DND-41 (cell line): ENCODE results near the gene MFRP.

Experiments
- ATAC-seq: fragments of 200-7000 bp; cut with Tn5 transposase; 3 replicates; pipeline ENCODE4 v1.9.1; 2021; ENCODE audit warnings: low read depth; ENCODE audit not compliant: insufficient read depth
- DNase-seq: peaks from one replicate; pipeline ENCODE4 v3.0.0-alpha.2; 2020
- H2AFZ ChIP-seq: 2 replicates; pipeline ENCODE4 v1.6.0; 2012; ENCODE audit warnings: low read depth, low read length
- H3K27ac ChIP-seq: 2 replicates; pipeline ENCODE4 v1.5.1; 2012; ENCODE audit warnings: low read length, inconsistent platforms
- H3K27me3 ChIP-seq: fragments of 200-600 bp; sonication (generic); 2 replicates; pipeline ENCODE4 v1.6.0; 2012; ENCODE audit warnings: low read length, mild to moderate bottlenecking, inconsistent platforms; ENCODE audit not compliant: insufficient read depth, poor library complexity
- H3K36me3 ChIP-seq: 2 replicates; pipeline ENCODE4 v1.5.1; 2012; ENCODE audit warnings: low read length, inconsistent platforms; ENCODE audit not compliant: insufficient read depth
- H3K4me1 ChIP-seq: 2 replicates; pipeline ENCODE4 v1.5.1; 2012; ENCODE audit warnings: mild to moderate bottlenecking, low read length; ENCODE audit not compliant: insufficient read depth
- H3K4me2 ChIP-seq: 2 replicates; pipeline ENCODE4 v1.6.0; 2012; ENCODE audit warnings: mild to moderate bottlenecking, moderate library complexity, low read length, inconsistent platforms; ENCODE audit not compliant: insufficient read depth
- H3K4me3 ChIP-seq, 2 experiments: fragments of 200-600 bp in 1 of 2; shearing (Covaris generic) in 1 of 2; 2 replicates each; pipeline ENCODE4 v1.5.1; 2012 to 2016; ENCODE audit warnings: inconsistent platforms in 2 of 2, low read length in 2 of 2, mild to moderate bottlenecking in 2 of 2, low read depth in 1 of 2, moderate library complexity in 1 of 2
- H3K79me2 ChIP-seq: 2 replicates; pipeline ENCODE4 v1.6.0; 2012; ENCODE audit warnings: low read length, inconsistent platforms; ENCODE audit not compliant: insufficient read depth
- H3K9ac ChIP-seq: 2 replicates; pipeline ENCODE4 v1.6.0; 2012; ENCODE audit warnings: low read depth, mild to moderate bottlenecking, inconsistent platforms, low read length, moderate library complexity
- H3K9me3 ChIP-seq: 2 replicates; pipeline ENCODE4 v1.5.1; 2012; ENCODE audit warnings: low read length, moderate library complexity, mild to moderate bottlenecking, inconsistent platforms; ENCODE audit not compliant: insufficient read depth, severe bottlenecking
- H4K20me1 ChIP-seq: 2 replicates; pipeline ENCODE4 v1.6.0; 2012; ENCODE audit warnings: low read length; ENCODE audit not compliant: insufficient read depth
- CTCF ChIP-seq: IDR thresholded peaks from 2 replicates; pipeline ENCODE4 v1.5.1; 2012; ENCODE audit warnings: borderline replicate concordance, low read length, moderate library complexity, mild to moderate bottlenecking; ENCODE audit not compliant: poor library complexity, severe bottlenecking; ENCODE audit errors: extremely low read depth
- EZH2 ChIP-seq: IDR thresholded peaks from 3 replicates; pipeline ENCODE4 v1.6.1; 2012; ENCODE audit warnings: borderline replicate concordance, low read depth, mild to moderate bottlenecking, moderate library complexity, low read length, inconsistent platforms; ENCODE audit not compliant: severe bottlenecking

MFRP gene

GRCh38 chr11:119350302-119350701, 3.8 kb upstream of the MFRP start:
- H3K4me1 ChIP-seq = no peaks in the 10 kb centered on the region

GRCh38 chr11:119347940-119348605, 1.6 kb upstream of the MFRP start:
- H3K9me3 ChIP-seq = no peaks in the 10 kb centered on the region
- TF ChIP-seq EZH2 (no peak), CTCF (no peak)
- H3K4me2 ChIP-seq = no peak overlapping the region
- no peaks in the 10 kb centered on the region for H3K36me3 ChIP-seq
- no peak for ATAC-seq
- no peak overlapping the region for H2AFZ ChIP-seq
- H3K27ac ChIP-seq = no peak overlapping the region
- 0 out of 2 replicates have a peak, but pooled peaks cover 4% of the 10 kb centered on the region for H4K20me1 ChIP-seq
- no peak for DNase-seq
- no peak overlapping the region for H3K9ac ChIP-seq
- no peaks in the 10 kb centered on the region for H3K79me2 ChIP-seq
- H3K4me1 ChIP-seq = no peaks in the 10 kb centered on the region
- no peak overlapping the region for H3K4me3 ChIP-seq
- H3K27me3 ChIP-seq = no peaks in the 10 kb centered on the region

More at GRCh38 chr11:119350302-119350701, 3.8 kb upstream of the MFRP start:
- Histone ChIP-seq H3K4me2 (no peak overlapping the region), H3K79me2 (no peaks in the 10 kb centered on the region), H3K9ac (no peak overlapping the region), H3K27me3 (peaks cover 8% of the 10 kb centered on the region), H4K20me1 (no peaks in the 10 kb centered on the region), H3K9me3 (no peaks in the 10 kb centered on the region), H3K4me3 (no peak overlapping the region), H2AFZ (no peak overlapping the region), H3K36me3 (no peaks in the 10 kb centered on the region), H3K27ac (no peak overlapping the region)
- DNase-seq (no peak), ATAC-seq (no peak)
- TF ChIP-seq CTCF (no peak), EZH2 (no peak)

- no peak overlapping the region for H3K9ac ChIP-seq
- H3K9me3 ChIP-seq = no peaks in the 10 kb centered on the region
- DNase-seq (no peak), ATAC-seq (no peak)
- H2AFZ ChIP-seq = no peak overlapping the region
- H3K4me3 ChIP-seq = no peak overlapping the region
- no peak overlapping the region for H3K27ac ChIP-seq
- H3K79me2 ChIP-seq = no peaks in the 10 kb centered on the region
- no peaks in the 10 kb centered on the region for H3K4me1 ChIP-seq
- no peaks in the 10 kb centered on the region for H3K27me3 ChIP-seq
- no peak overlapping the region for H3K4me2 ChIP-seq
- 0 out of 2 replicates have a peak, but pooled peaks cover 4% of the 10 kb centered on the region for H4K20me1 ChIP-seq
- no peaks in the 10 kb centered on the region for H3K36me3 ChIP-seq
- no peak for TF ChIP-seq CTCF
- no peak for TF ChIP-seq EZH2
Observed at GRCh38 chr11:119347242-119347641, 737 bp upstream of the MFRP start.

- Histone ChIP-seq H3K4me1 (no peaks in the 10 kb centered on the region), H3K9me3 (no peaks in the 10 kb centered on the region), H3K27ac (no peak overlapping the region), H3K4me3 (no peak overlapping the region), H3K36me3 (no peaks in the 10 kb centered on the region), H4K20me1 (0 out of 2 replicates have a peak, but pooled peaks cover 4% of the 10 kb centered on the region), H3K27me3 (no peaks in the 10 kb centered on the region), H3K79me2 (no peaks in the 10 kb centered on the region), H3K4me2 (no peak overlapping the region), H3K9ac (no peak overlapping the region), H2AFZ (no peak overlapping the region)
- ATAC-seq (no peak), DNase-seq (no peak)
- no peak for TF ChIP-seq EZH2
- TF ChIP-seq CTCF = no peak
Observed at GRCh38 chr11:119345685-119346084, 820 bp downstream of the MFRP start.
